A549 treated with Mapracorat at 1 μM for 4 hours (cell line): ENCODE data around the gene SLIT3. TPM values are rescaled to one million over a fixed set of nuclear protein-coding genes. Genes with fewer than 3 reads are reported as not detected.

Experiments
- total RNA-seq: library from RNA; stranded (reverse); fragments of 200-300 nt; extraction: Qiagen RNA extraction; gene quantifications from 5 replicates; pipeline ENCODE4 v1.2.3, GENCODE V29; 2022

SLIT3 gene
- 13.2 to 18.6 TPM (median 16.3 TPM) in 5 replicates for total RNA-seq

DNA sequence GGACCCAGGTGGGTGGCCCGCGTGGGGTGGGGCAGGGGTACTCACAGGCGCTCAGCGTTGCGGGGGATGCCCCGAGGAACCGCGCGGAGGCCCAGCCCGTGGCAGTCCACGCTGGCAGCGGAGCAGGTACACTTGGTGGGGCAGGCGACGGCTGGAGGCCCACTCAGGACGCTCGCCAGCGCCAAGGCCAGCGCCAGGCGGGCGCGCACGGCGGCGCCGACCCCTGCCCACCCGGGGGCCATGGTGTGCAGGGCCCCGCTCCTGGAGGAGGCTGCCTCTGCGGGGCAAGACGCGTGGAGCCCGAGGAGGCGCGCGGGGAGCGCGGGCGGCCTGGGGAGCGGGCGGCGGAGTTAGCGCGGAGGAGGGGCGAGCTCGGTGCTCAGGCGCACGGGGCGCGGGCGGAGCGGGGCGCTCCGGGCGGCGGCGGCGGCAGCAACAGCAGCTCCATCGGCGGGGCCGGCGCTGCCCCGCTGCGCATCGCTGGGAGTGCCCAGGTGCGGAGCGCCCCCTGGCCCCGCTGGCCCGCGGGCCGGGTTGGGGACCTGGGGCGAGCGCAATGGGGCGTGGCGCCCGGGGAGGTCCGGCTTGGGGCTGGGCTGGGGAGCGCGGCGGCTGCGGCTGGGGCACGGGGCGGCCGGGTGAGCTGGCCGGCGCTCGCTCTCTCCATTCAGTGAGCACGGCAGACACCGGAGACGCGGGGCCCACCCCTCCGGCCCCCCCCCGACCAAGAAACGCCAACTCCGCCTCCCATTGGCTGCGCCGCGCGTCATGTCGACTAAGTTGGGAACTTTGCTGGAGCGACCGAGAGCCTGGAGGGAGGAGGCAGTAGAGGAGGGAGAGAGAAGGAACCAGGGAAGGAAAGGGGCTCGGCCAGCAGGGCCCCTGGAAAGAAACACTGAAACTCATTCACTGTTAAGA lies at the start of gene SLIT3:
TSS of gene SLIT3 (minus strand) at position 672 of the 918 bp plus-strand sequence. CDS start at position 242, 430 bp downstream.

